Thyroid gland (tissue), 4 donors: ENCODE data around the gene EPHA1. TPM values are rescaled to one million over a fixed set of nuclear protein-coding genes. Genes with fewer than 3 reads are reported as not detected.
A peak's percentile ranks its signal among the peaks of the same experiment; 100 is the strongest.

Source experiments
- DNase-seq, 2 donors: peaks; one replicate each; pipeline ENCODE4 v3.0.0-alpha.2; 2019
- H3K27ac ChIP-seq, 3 donors: fragments of 200-600 bp; sonication (generic); 1 replicate in 2 of 3; 2 replicates in 1 of 3; pipeline ENCODE4 v1.5.1; 2016 to 2019; ENCODE audit warnings: mild to moderate bottlenecking in 1 of 3, moderate library complexity in 1 of 3
- H3K27me3 ChIP-seq: fragments of 200-600 bp; sonication (generic); one replicate; pipeline ENCODE4 v1.5.1; 2019
- H3K36me3 ChIP-seq, 2 donors: fragments of 200-600 bp; sonication (generic); one replicate each; pipeline ENCODE4 v1.5.1; 2016 to 2019
- H3K4me1 ChIP-seq, 2 donors: fragments of 200-600 bp; sonication (generic); one replicate each; pipeline ENCODE4 v1.5.1; 2017 to 2019
- H3K4me3 ChIP-seq, 3 donors: fragments of 200-600 bp; sonication (generic); replicated peaks in 1 of 3; 1 replicate in 2 of 3; 2 replicates in 1 of 3; pipeline ENCODE4 v1.5.1; 2016; ENCODE audit warnings: mild to moderate bottlenecking in 1 of 3
- H3K9me3 ChIP-seq: fragments of 200-600 bp; sonication (generic); one replicate; pipeline ENCODE4 v1.5.1; 2017
- CTCF ChIP-seq, 6 experiments: fragments of 200-600 bp in 3 of 6; fragments of 450-650 bp in 3 of 6; sonication (generic) in 3 of 6; IDR thresholded peaks; one replicate each; pipeline ENCODE4 v1.5.1; 2016 to 2019; ENCODE audit warnings: antibody characterized with exemption in 6 of 6, mild to moderate bottlenecking in 2 of 6, inconsistent platforms in 1 of 6, moderate library complexity in 1 of 6
- POLR2A ChIP-seq, 2 donors: fragments of 450-650 bp; IDR thresholded peaks; one replicate each; pipeline ENCODE4 v1.6.1; 2017; ENCODE audit warnings: antibody characterized with exemption in 2 of 2, mild to moderate bottlenecking in 2 of 2, moderate library complexity in 1 of 2
- WGBS, 2 donors: methylation state at CpG; one replicate each; pipeline ENCODE4 v1.1.5; 2017; 5-methylcytosine and 5-hydroxymethylcytosine counted together
- intact Hi-C: fragments of 100-400 bp; cut with DNase I; formaldehyde crosslinking; loops from one replicate; pipeline ENCODE4 v1.15.1; 2023
- total RNA-seq, 4 donors: library from RNA; depleted of rRNA; stranded (reverse); fragments of >200 nt; gene quantifications; one replicate each; pipeline ENCODE4 v1.2.3, GENCODE V29; 2016

EPHA1 gene
- total RNA-seq, 4 donors from 2014 or later: 7.5 to 22.4 (median 16.4) TPM

GRCh38 chr7:143382126-143382790 lies 26.4 kb downstream of the EPHA1 start:
- 45 to 48% methylated on average over 3 to 16 of the region's 21 CpGs for WGBS, 2 donors
- no peak for DNase-seq
- intact Hi-C loops: loop anchor here (5.0 to 10.0 kb wide), 2 partner anchors 35 to 97 kb away; partner anchors contain the start of genes CASP2 and TMEM139
- peak overlapping the region; percentile 86 to 97 (median 97) for H3K27ac ChIP-seq
- no peaks in the 10 kb centered on the region for H3K36me3 ChIP-seq
- TF ChIP-seq CTCF (IDR thresholded peaks at IDR 0.05) (no peak), POLR2A (IDR thresholded peaks at IDR 0.05) (no peak)
- H3K4me3 ChIP-seq: peak overlapping the region; percentile 70 to 100 (median 99)
- peaks cover 33 to 54% of the 10 kb centered on the region in 2 donors for H3K4me1 ChIP-seq
- no peaks in the 10 kb centered on the region for H3K27me3 ChIP-seq
- no peaks in the 10 kb centered on the region for H3K9me3 ChIP-seq

DNA sequence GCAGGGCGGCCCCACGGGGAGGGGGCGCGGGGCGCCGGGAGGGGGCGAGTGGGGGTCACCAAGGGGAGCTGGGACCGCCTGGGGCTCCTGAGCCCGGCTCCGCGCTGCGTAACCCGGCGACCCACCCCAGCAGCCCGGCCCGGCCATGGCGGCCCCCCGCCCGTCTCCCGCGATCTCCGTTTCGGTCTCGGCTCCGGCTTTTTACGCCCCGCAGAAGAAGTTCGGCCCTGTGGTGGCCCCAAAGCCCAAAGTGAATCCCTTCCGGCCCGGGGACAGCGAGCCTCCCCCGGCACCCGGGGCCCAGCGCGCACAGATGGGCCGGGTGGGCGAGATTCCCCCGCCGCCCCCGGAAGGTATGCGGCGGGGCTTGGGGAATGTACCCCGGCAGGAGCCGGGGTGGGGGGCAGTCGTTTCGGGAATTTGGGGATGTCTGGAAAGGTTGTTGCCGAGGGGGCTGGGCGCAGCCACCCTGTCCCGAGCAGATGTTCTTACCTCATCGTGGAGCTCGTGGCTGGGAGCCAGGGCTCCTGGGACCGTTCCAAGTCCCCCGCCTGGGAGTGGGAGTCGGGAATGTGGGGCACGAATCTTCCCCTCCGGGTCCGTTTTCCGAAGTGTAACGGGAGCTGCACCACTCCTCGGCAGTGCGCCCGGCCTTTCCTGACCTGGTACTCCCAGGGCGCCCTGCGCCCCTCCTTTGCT lies 27.1 kb downstream of the EPHA1 start:
- peak; percentile 83 to 84 for DNase-seq
- TF ChIP-seq POLR2A (IDR thresholded peaks at IDR 0.05): no peak
- no peak for TF ChIP-seq CTCF (IDR thresholded peaks at IDR 0.05)
- Histone ChIP-seq H3K4me1 (peaks cover 33 to 52% of the 10 kb centered on the region in 2 donors), H3K27me3 (no peaks in the 10 kb centered on the region), H3K36me3 (no peaks in the 10 kb centered on the region), H3K4me3 (peak overlapping the region; percentile 70 to 100 (median 99)), H3K27ac (peak overlapping the region; percentile 86 to 97 (median 97)), H3K9me3 (no peaks in the 10 kb centered on the region)
- WGBS, 2 donors: 15 to 17% methylated on average over 5 to 13 of the region's 64 CpGs
- intact Hi-C loops: loop anchor here (5.0 to 10.0 kb wide), 2 partner anchors 36 to 97 kb away; partner anchors contain the start of genes CASP2 and TMEM139

DNA sequence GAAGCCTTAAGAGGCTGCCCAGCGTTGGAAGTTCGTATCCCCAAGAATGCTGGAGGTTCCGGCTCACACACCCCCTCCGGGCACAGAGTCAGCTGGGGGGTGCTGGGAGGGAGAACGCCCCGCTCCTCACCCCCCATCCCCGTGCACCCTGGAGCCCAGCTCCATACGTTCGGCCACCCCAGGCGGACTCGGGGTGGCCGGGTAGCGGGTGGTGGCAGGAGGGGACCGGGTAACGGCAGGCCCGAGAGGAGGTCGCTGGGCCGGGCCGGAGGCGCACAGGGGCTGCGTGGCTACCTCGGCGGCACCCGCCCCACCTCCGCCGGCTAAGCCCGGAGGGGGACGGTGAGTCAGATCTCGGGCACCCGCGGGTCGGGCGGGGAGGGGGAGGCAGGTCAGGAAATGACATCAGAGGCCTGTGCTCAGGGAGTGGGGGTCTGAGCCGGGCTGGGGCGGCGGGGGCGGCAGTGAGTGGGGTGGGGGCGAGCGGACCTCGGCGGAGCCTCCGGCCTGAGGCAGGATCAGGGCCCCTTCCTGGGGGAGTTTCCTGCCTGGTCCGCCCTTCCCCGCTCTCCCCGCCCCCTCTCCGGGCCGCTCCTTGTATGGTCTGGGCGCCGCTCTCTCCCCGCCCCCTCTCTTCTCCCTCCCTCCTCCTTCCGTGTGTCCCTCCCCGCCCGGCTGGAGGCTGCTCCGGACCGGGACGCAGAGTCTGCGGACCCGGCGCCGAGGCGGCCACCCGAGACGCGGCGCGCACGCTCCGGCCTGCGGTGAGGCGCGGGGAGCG lies 27.8 kb downstream of the EPHA1 start, which contains the start of gene ZYX:
Gene ZYX (plus strand): TSS at position 700 of the 781 bp plus-strand sequence. CDS start 227 bp downstream, outside the sequence.
- Histone ChIP-seq H3K27ac (peak within 1 kb of the TSS; percentile 86 to 97 (median 97)), H3K36me3 (no peaks in the 10 kb centered on the region), H3K27me3 (no peaks in the 10 kb centered on the region), H3K4me3 (peak within 1 kb of the TSS; percentile 91 to 100 (median 99)), H3K4me1 (peaks cover 33 to 44% of the 10 kb centered on the region in 2 donors), H3K9me3 (no peaks in the 10 kb centered on the region)
- 1% methylated on average over 16 of the region's 72 CpGs; no CpG with 5 or more reads in 1 of the 2 donors for WGBS, 2 donors
- peak; percentile 95 to 96 for DNase-seq
- intact Hi-C loops: loop anchor here (5.0 to 10.0 kb wide), 2 partner anchors 36 to 96 kb away; partner anchors contain the start of genes CASP2 and TMEM139
- TF ChIP-seq POLR2A (IDR thresholded peaks at IDR 0.05): peak; percentile 65 to 81
- no peak for TF ChIP-seq CTCF (IDR thresholded peaks at IDR 0.05)

GRCh38 chr7:143380260-143380645 lies 28.4 kb downstream of the EPHA1 start:
- H3K4me3 ChIP-seq: peak overlapping the region; percentile 91 to 100 (median 99)
- intact Hi-C loops: loop anchor here (5.0 to 10.0 kb wide), 2 partner anchors 37 to 95 kb away; partner anchors contain the start of genes CASP2 and TMEM139
- 0 to 2% methylated on average over 12 to 15 of the region's 35 CpGs for WGBS, 2 donors
- no peak for TF ChIP-seq POLR2A (IDR thresholded peaks at IDR 0.05)
- peak; percentile 82 to 97 (median 89) for TF ChIP-seq CTCF (IDR thresholded peaks at IDR 0.05)
- no peaks in the 10 kb centered on the region for H3K27me3 ChIP-seq
- H3K27ac ChIP-seq: peak overlapping the region; percentile 86 to 97 (median 97)
- no peaks in the 10 kb centered on the region for H3K9me3 ChIP-seq
- peak; percentile 83 to 85 for DNase-seq
- H3K36me3 ChIP-seq: no peaks in the 10 kb centered on the region
- H3K4me1 ChIP-seq: peaks cover 33 to 40% of the 10 kb centered on the region in 2 donors
